HG02973 (cell line): Measurements from ENCODE around the gene ENTPD2.
"Not testable (repeated sequence)": the region's sequence is repeated elsewhere in the genome, so short reads cannot be mapped to it uniquely, and the experiment has no call there.

ENCODE experiments used
- ATAC-seq: cut with Tn5 transposase; IDR thresholded peaks from one replicate; pipeline ENCODE4 v1.9.1; 2021; ENCODE audit warnings: moderate library complexity; ENCODE audit not compliant: unreplicated experiment

The ENTPD2 gene

GRCh38 chr9:137004285-137004684, 49.6 kb downstream of the ENTPD2 start:
- ATAC-seq = not testable (repeated sequence)

GRCh38 chr9:137002646-137003041, 51.2 kb downstream of the ENTPD2 start:
- ATAC-seq = no peak

- ATAC-seq = no peak
Observed at GRCh38 chr9:137001857-137002645, 51.8 kb downstream of the ENTPD2 start.

GRCh38 chr9:137000177-137000930, 53.5 kb downstream of the ENTPD2 start:
- peak; percentile 64 for ATAC-seq
